ENCODE measurements around the gene TNIP1. TPM values are rescaled to one million over a fixed set of nuclear protein-coding genes. Genes with fewer than 3 reads are reported as not detected.

The TNIP1 gene
- total RNA-seq, 1 donor from 2014 or later: 99.6 TPM

DNA sequence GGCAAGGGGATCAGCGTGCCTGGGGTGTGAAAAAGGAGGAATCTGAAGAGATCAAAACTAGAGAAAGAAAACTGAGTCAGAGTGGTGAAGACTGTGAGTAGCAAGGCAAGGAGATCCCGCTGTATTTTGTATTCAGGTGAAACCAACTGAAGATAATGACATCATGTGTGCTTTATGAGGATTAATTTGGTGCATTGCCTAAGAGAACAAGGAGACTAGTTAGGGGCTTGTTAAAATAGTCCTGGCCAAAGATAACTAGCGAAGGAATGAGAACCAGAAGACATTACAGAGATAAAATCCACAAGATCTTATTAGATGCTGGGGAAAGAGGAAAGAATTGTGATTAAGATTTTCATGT is 77.4 kb downstream of the TNIP1 start:
- DNase-seq: no peak
- no peak overlapping the region for H3K4me3 ChIP-seq
- no peak for ATAC-seq
- H3K27ac ChIP-seq: peak overlapping the region; percentile 83
- H3K27me3 ChIP-seq (ENCODE audit: low read depth): no peaks in the 10 kb centered on the region
- H3K36me3 ChIP-seq: no peaks in the 10 kb centered on the region
- intact Hi-C loops (cut with DNase I): no loop called here
- TF ChIP-seq, protein P1, sequence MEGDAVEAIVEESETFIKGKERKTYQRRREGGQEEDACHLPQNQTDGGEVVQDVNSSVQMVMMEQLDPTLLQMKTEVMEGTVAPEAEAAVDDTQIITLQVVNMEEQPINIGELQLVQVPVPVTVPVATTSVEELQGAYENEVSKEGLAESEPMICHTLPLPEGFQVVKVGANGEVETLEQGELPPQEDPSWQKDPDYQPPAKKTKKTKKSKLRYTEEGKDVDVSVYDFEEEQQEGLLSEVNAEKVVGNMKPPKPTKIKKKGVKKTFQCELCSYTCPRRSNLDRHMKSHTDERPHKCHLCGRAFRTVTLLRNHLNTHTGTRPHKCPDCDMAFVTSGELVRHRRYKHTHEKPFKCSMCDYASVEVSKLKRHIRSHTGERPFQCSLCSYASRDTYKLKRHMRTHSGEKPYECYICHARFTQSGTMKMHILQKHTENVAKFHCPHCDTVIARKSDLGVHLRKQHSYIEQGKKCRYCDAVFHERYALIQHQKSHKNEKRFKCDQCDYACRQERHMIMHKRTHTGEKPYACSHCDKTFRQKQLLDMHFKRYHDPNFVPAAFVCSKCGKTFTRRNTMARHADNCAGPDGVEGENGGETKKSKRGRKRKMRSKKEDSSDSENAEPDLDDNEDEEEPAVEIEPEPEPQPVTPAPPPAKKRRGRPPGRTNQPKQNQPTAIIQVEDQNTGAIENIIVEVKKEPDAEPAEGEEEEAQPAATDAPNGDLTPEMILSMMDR (IDR thresholded peaks at IDR 0.05): no peak
- H3K9me3 ChIP-seq: no peaks in the 10 kb centered on the region
- H3K4me1 ChIP-seq: peaks cover 57% of the 10 kb centered on the region

DNA sequence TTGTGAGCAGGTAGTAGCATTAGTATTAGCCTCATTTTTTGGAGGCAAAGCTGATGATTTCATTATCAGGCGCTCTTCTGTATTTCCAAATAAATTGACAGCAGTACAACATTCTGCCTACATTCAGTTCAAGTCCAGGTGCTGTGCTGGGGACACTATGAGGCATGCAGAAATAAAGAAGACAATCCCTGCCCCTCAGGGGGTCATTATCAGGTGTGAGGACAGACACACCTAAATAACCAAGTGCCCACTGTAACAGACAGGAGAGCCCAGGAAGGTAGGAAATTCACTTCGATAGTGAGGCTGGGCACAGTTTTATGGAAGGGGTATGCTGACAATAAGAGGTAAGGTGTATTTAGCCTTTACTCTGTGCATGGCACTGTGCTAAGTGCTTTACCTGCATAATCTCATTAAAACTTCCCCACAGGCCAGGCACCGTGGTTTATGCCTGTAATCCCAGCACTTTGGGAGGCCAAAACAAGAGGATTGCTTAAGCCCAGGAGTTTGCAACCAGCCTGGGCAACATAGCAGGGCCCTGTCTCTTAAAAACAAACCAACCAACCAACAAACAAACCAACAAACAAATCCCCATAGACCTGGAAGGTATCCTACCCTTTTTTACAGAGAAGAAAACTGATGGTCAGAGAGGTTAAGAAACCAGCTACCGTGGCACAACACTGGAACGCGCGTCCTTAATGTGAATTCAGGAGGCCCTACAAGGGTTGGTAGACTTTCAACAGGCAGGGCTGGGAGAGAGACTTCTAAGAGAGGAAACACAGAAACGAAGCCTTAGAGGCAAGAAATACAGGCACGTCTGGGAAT is 77.9 kb downstream of the TNIP1 start:
- peaks cover 51% of the 10 kb centered on the region for H3K4me1 ChIP-seq

DNA sequence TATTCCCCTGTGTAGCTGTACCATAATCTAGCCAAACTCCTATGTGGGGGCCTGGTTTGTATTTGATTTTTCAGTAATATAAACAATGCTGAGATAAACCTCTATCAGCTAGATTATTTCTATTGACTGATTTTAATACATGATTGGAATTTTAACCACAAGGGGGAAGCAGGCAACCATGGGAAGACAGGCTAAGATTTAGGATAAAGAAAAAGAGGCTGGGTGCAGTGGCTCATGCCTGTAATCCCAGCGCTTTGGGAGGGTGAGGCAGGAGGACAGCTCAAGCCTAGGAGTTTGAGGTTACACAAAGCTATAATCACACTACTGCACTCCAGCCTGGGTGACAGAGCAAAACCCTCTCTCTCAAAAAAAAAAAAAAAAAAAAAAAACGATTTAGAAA is 78.6 kb downstream of the TNIP1 start:
- intact Hi-C loops (cut with DNase I): no loop called here

More for the DNA sequence above, 77.9 kb downstream of the TNIP1 start:
- TF ChIP-seq, protein P1 (IDR thresholded peaks at IDR 0.05): no peak
- H3K4me3 ChIP-seq: no peak overlapping the region
- ATAC-seq: no peak
- no peaks in the 10 kb centered on the region for H3K27me3 ChIP-seq (ENCODE audit: low read depth)
- H3K9me3 ChIP-seq: no peaks in the 10 kb centered on the region
- no peaks in the 10 kb centered on the region for H3K36me3 ChIP-seq
- peak overlapping the region; percentile 83 for H3K27ac ChIP-seq
- intact Hi-C loops (cut with DNase I): no loop called here
- DNase-seq: no peak

DNA sequence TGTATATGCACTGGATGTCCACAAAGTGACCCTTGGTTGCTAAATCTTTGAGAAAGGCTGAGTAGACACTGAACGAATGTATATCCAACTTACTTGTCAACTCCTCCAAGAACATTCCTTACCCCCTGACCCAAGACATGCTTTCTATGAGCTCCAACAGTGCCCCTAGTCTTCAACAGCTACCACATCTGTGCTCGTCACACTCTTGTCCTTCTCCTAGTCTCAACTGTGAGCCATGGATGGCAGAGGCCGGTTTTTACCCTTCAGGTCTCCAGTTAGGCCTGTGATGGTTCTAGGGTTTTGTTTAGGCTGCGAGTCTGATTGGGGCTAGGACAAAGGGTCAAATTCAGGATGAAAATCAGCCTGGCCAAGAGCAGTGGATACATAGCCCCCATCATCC is 79.4 kb downstream of the TNIP1 start:
- Histone ChIP-seq H3K27ac (no peak overlapping the region), H3K4me1 (peaks cover 36% of the 10 kb centered on the region), H3K9me3 (no peaks in the 10 kb centered on the region), H3K27me3 (ENCODE audit: low read depth) (no peaks in the 10 kb centered on the region), H3K36me3 (no peaks in the 10 kb centered on the region), H3K4me3 (no peak overlapping the region)
- TF ChIP-seq, protein P1 (IDR thresholded peaks at IDR 0.05): no peak
- no peak for ATAC-seq
- intact Hi-C loops (cut with DNase I): no loop called here
- DNase-seq: no peak

More for the DNA sequence above, 78.6 kb downstream of the TNIP1 start:
- TF ChIP-seq, protein P1 (IDR thresholded peaks at IDR 0.05): peak; percentile 58
- peak in 1 of 2 donors; percentile 35 for ATAC-seq
- Histone ChIP-seq H3K4me1 (peaks cover 44% of the 10 kb centered on the region), H3K9me3 (no peaks in the 10 kb centered on the region), H3K4me3 (no peak overlapping the region), H3K27me3 (ENCODE audit: low read depth) (no peaks in the 10 kb centered on the region), H3K27ac (no peak overlapping the region), H3K36me3 (no peaks in the 10 kb centered on the region)
- DNase-seq: no peak

DNA sequence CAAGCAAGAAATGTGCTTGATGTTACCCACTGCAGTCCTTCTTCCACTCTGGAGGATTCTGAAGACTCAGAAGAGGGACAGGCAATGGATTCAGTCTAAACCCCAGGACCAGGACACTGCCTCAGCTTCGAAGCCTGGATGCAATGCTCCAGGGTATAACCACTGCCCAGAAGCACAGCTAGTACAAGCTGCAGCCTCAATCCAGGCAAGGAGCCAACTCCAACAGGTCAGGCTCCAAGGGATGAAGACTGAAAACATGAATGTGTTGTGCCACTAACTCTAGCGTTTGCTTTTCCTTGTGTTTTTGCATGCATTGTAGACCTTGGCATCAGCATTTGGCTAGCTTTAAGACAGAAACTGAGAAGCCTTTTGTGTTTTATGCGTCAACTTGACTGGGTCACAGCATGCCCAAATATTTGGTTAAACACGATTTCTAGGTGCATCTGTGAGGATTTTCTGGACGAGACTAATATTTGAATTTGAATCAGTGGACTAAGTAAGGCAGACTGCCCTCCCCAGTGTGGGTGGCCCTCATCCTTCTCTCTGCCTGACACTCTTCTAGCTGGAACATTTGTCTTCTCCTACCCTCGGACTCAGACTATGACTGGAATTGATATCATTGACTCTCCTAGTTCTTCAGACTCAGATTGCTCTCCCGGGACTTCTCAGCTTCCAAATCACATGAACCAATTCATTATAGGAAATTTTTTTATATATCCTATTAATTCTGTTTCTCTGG is 81.0 kb downstream of the TNIP1 start:
- intact Hi-C loops (cut with DNase I): no loop called here
- H3K27ac ChIP-seq: no peak overlapping the region
- no peak overlapping the region for H3K4me3 ChIP-seq
- ATAC-seq (peak in 1 of 2 donors; percentile 40), DNase-seq (no peak)
- no peaks in the 10 kb centered on the region for H3K9me3 ChIP-seq
- peaks cover 23% of the 10 kb centered on the region for H3K4me1 ChIP-seq
- no peaks in the 10 kb centered on the region for H3K27me3 ChIP-seq (ENCODE audit: low read depth)
- TF ChIP-seq, protein P1 (IDR thresholded peaks at IDR 0.05): no peak
- no peaks in the 10 kb centered on the region for H3K36me3 ChIP-seq

All from lower lobe of right lung (tissue), 2 donors.